Measurements from ENCODE around the gene FZD1.

DNA sequence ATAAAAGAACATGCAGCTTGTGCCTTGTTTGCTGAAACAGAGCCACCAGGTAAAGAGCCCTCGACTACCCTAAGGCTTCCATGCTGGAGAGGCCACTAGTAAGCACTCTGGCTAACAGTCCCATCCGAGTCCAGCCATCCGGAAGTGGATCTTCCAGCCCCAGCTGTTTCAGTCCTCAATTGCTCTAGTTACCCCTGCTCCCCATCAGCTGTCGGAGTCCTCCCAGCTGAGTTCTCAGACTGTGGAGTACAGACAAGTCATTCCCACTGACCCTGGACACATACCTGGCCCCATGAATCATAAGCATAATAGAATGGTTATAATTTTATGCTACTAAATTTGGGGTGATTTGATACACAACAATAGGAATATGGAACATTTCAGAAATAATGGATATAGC, 13.5 kb upstream of the FZD1 start:
- no peak for TF ChIP-seq YY1 (IDR thresholded peaks at IDR 0.05; ENCODE audit: insufficient read depth, insufficient read length)
- TF ChIP-seq ZNF274 (IDR thresholded peaks at IDR 0.05; ENCODE audit: low read depth, low read length): no peak
